Endothelial cell of hepatic sinusoid (primary cell): ENCODE measurements around the gene XKRX.

Source experiments
- in situ Hi-C: cut with HindIII; loops from 2 replicates; pipeline ENCODE4 v1.10.0; 2017; ENCODE audit warnings: low sequenced_read_pairs

Gene XKRX

GRCh38 chrX:100928660-100929613, at the start of gene XKRX:
XKRX (minus strand) TSS chrX:100928917; CDS start chrX:100928304, 613 bp downstream.
- in situ Hi-C loops: no loop called here

GRCh38 chrX:100976211-100976610, 47.5 kb upstream of the XKRX start:
- in situ Hi-C loops: no loop called here

- in situ Hi-C loops: no loop called here
Measured at GRCh38 chrX:100975212-100975611, 46.5 kb upstream of the XKRX start.

- in situ Hi-C loops: no loop called here
Measured at GRCh38 chrX:100973411-100973810, 44.7 kb upstream of the XKRX start.

GRCh38 chrX:100969936-100970335, 41.2 kb upstream of the XKRX start:
- in situ Hi-C loops: no loop called here

- in situ Hi-C loops: no loop called here
Measured at GRCh38 chrX:100969408-100969807, 40.7 kb upstream of the XKRX start, which contains the start of gene ARL13A. ARL13A (plus strand) TSS chrX:100969708; CDS start chrX:100973690, 3,982 bp downstream.

- in situ Hi-C loops: no loop called here
Measured at GRCh38 chrX:100964362-100964761, 35.6 kb upstream of the XKRX start.

- in situ Hi-C loops: no loop called here
Measured at GRCh38 chrX:100962811-100963210, 34.1 kb upstream of the XKRX start.

- in situ Hi-C loops: no loop called here
Measured at GRCh38 chrX:100948557-100948956, 19.8 kb upstream of the XKRX start.

GRCh38 chrX:100946299-100946927, 17.7 kb upstream of the XKRX start:
- in situ Hi-C loops: no loop called here

GRCh38 chrX:100944601-100945000, 15.9 kb upstream of the XKRX start:
- in situ Hi-C loops: no loop called here

- in situ Hi-C loops: no loop called here
Measured at GRCh38 chrX:100939333-100939732, 10.6 kb upstream of the XKRX start.

GRCh38 chrX:100935767-100936166, 7.0 kb upstream of the XKRX start:
- in situ Hi-C loops: no loop called here

GRCh38 chrX:100931925-100932285, 3.2 kb upstream of the XKRX start:
- in situ Hi-C loops: no loop called here

GRCh38 chrX:100931218-100931924, 2.7 kb upstream of the XKRX start:
- in situ Hi-C loops: no loop called here

- in situ Hi-C loops: no loop called here
Measured at GRCh38 chrX:100926453-100926852, 2.3 kb downstream of the XKRX start.

- in situ Hi-C loops: no loop called here
Measured at GRCh38 chrX:100924375-100924774, 4.3 kb downstream of the XKRX start.

- in situ Hi-C loops: no loop called here
Measured at GRCh38 chrX:100915562-100915961, 13.2 kb downstream of the XKRX start.

- in situ Hi-C loops: no loop called here
Measured at GRCh38 chrX:100913111-100913510, 15.6 kb downstream of the XKRX start.

- in situ Hi-C loops: no loop called here
Measured at GRCh38 chrX:100911731-100912130, 17.0 kb downstream of the XKRX start.

GRCh38 chrX:100905620-100906019, 23.1 kb downstream of the XKRX start:
- in situ Hi-C loops: no loop called here
